ENCODE measurements around the gene PNPLA5. TPM values are rescaled to one million over a fixed set of nuclear protein-coding genes. Genes with fewer than 3 reads are reported as not detected.

The PNPLA5 gene
- total RNA-seq, 1 experiment from 2014 or later = 5.5 TPM

DNA sequence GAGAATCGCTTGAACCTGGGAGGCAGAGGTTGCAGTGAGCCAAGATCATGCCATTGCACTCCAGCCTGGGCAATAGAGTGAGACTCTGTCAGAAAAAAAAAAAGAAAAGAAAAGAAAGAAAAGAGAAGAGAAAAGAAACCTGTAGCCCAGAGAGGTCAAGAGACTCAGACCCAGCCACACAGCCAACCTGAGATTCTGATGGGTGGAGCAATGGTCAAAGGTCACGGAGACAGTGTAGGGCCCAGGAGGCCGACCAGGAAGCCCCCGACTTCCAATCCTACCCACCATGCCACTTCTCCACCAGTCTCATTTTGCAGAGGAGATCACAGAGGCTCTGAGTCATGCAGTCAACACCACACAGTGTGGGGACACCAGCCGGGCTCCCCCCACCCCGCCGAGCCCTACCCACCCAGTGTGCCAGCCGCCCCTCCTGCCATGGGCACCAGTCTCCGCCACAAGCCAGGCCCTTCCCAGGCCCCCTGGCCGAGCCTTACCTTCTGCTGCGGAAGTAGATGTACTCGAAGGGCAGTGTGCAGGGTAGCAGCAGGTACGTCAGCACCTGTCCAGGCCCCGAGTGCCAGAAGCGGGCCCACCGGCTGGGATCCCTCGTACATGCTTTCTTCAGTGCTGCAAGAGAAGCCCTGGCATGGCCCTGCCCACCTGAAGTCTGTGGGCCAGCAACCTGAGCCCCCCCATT is 7.9 kb downstream of the PNPLA5 start:
- Mint-ChIP-seq H3K9me3 (no peaks in the 10 kb centered on the region), H3K27ac (no peak overlapping the region), H3K27me3 (ENCODE audit: low read depth) (peaks cover 3% of the 10 kb centered on the region), H3K36me3 (ENCODE audit: insufficient read depth in 1 of 3, low read depth in 3 of 3) (peaks cover 4 to 9% (median 5%) of the 10 kb centered on the region in 3 experiments; a peak in 5 of 7 replicates), H3K4me3 (no peak overlapping the region), H3K4me1 (peaks cover 7% of the 10 kb centered on the region in 2 experiments)
- Histone ChIP-seq H3K27me3 (ENCODE audit: insufficient read depth, low read length) (no peaks in the 10 kb centered on the region), H3K18ac (ENCODE audit: insufficient read length, low read depth, low read length) (no peak overlapping the region), H4K20me1 (ENCODE audit: control insufficient read depth, insufficient read depth, insufficient read length) (no peaks in the 10 kb centered on the region), H3T11ph (ENCODE audit: low read length) (no peak overlapping the region), H3K9me3 (ENCODE audit: control insufficient read depth, low read depth, low read length) (no peaks in the 10 kb centered on the region), H3K4me1 (ENCODE audit: insufficient read depth, low read length) (no peaks in the 10 kb centered on the region), H2BK20ac (ENCODE audit: low read depth, low read length, poor library complexity, severe bottlenecking) (no peak overlapping the region), H2BK15ac (ENCODE audit: low read depth, low read length) (no peak overlapping the region), H3K79me2 (ENCODE audit: insufficient read depth, low read length) (no peaks in the 10 kb centered on the region), H3K79me1 (ENCODE audit: insufficient read depth, low read depth, low read length, poor library complexity, severe bottlenecking) (no peaks in the 10 kb centered on the region), H2BK12ac (ENCODE audit: insufficient read length, low read depth, low read length) (no peak overlapping the region), H4K91ac (ENCODE audit: insufficient read length, low read depth, low read length) (no peak overlapping the region), H2AK5ac (ENCODE audit: insufficient read length, low read length) (no peak overlapping the region), H3K4me2 (ENCODE audit: insufficient read depth, insufficient read length, low read length) (no peak overlapping the region), H4K5ac (ENCODE audit: insufficient read length, low read depth, low read length) (no peak overlapping the region), H2AFZ (ENCODE audit: low read length) (no peak overlapping the region), H4K8ac (replicated peaks; ENCODE audit: insufficient read length, low read depth, low read length) (no peak overlapping the region), H3K4ac (ENCODE audit: low read depth, low read length) (no peak overlapping the region), H3K27ac (ENCODE audit: insufficient read length, low read depth, low read length) (no peak overlapping the region), H3K56ac (ENCODE audit: insufficient read length, low read depth, low read length) (no peak overlapping the region), H2BK120ac (ENCODE audit: low read depth, low read length, poor library complexity, severe bottlenecking) (no peak overlapping the region), H3K23ac (ENCODE audit: insufficient read length, low read depth, low read length) (no peak overlapping the region), H2BK5ac (ENCODE audit: insufficient read length, low read length) (no peak overlapping the region), H3K14ac (ENCODE audit: insufficient read depth, low read length) (no peak overlapping the region), H3K9ac (ENCODE audit: extremely low read depth, insufficient read length, low read length) (no peak overlapping the region), H3K23me2 (ENCODE audit: insufficient read length, low read depth, low read length, poor library complexity, severe bottlenecking) (no peaks in the 10 kb centered on the region)
- peak; percentile 27 for DNase-seq
- TF ChIP-seq, protein P1, sequence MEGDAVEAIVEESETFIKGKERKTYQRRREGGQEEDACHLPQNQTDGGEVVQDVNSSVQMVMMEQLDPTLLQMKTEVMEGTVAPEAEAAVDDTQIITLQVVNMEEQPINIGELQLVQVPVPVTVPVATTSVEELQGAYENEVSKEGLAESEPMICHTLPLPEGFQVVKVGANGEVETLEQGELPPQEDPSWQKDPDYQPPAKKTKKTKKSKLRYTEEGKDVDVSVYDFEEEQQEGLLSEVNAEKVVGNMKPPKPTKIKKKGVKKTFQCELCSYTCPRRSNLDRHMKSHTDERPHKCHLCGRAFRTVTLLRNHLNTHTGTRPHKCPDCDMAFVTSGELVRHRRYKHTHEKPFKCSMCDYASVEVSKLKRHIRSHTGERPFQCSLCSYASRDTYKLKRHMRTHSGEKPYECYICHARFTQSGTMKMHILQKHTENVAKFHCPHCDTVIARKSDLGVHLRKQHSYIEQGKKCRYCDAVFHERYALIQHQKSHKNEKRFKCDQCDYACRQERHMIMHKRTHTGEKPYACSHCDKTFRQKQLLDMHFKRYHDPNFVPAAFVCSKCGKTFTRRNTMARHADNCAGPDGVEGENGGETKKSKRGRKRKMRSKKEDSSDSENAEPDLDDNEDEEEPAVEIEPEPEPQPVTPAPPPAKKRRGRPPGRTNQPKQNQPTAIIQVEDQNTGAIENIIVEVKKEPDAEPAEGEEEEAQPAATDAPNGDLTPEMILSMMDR (conservative IDR thresholded peaks at IDR 0.05) = no peak
- no CpG with 5 or more reads among the region's 17 CpGs for WGBS (ENCODE audit: extremely low coverage, insufficient read length, low lambda C conversion rate)

Data from H9 (cell line).